ENCODE measurements around the gene HTRA1. TPM values are rescaled to one million over a fixed set of nuclear protein-coding genes. Genes with fewer than 3 reads are reported as not detected.

The HTRA1 gene
- total and polyA plus RNA-seq, 9 donors: 54.2 to 325 (median 116) TPM

DNA sequence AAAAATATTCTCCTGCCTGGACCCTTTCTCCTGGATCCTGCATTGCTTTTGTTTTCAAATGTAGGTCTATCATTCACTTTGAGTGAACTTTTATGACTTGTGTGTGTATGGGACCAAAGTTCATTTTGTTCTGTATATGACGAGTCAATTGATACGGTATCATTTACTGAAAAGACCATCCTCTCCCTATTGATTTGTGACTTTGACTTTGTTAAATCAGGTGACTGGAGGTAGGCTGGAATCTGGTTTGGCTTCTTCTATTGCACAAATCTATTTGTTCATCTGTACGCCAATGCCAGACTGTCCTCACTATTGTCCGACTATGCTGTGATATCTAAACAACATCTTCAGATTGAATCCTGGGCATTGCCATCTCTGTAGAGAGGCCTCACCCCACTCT, 12.2 kb upstream of the HTRA1 start:
- H3K27ac ChIP-seq (ENCODE audit: low read length): no peak overlapping the region
- no peak for DNase-seq
- no peak overlapping the region for H3K4me3 ChIP-seq (ENCODE audit: low read length)
- H3K36me3 ChIP-seq (ENCODE audit: control insufficient read depth, insufficient read depth, low read length): no peaks in the 10 kb centered on the region
- peaks cover 3% of the 10 kb centered on the region for H3K27me3 ChIP-seq (ENCODE audit: control insufficient read depth, insufficient read depth, low read length)
- peaks cover 9% of the 10 kb centered on the region for H3K4me1 ChIP-seq (ENCODE audit: control insufficient read depth, insufficient read depth, low read length)
- H3K9me3 ChIP-seq (replicated peaks; ENCODE audit: control insufficient read depth, low read depth, low read length): no peaks in the 10 kb centered on the region
- WGBS (ENCODE audit: insufficient coverage): 100% methylated on average over 1 of the region's 4 CpGs

DNA sequence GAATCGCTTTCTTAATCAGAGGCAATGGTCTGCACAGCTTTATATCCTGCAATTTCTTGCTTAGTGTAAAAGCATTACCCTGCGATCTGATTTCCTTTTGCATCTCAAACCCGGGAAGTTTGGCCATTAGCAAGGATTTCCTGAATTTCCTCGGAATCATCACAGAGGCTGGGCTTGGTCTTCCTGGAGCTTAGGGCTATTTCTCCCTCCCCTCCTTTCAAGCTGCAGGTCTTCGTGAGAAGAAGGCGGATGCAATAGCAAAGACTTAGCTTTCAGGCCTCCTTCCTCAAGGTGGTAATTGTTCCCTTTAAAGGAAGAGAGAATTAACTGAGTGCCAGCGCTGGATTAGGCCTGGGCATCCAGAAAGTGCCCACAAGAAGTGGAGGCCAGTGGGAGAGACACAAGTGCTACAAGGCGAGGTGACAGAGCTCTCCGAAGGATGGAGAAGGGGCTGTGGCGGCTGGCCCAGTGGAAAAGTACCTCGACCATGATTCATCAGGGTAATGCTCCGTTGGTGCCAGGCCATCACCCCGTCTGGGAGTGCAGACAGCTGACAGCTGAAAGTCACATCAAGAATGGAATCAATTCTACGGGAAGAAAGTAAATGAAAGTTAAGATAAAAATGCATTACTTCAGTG, 10.9 kb upstream of the HTRA1 start:
- no peaks in the 10 kb centered on the region for H3K36me3 ChIP-seq (ENCODE audit: control insufficient read depth, insufficient read depth, low read length)
- WGBS (ENCODE audit: insufficient coverage): 58% methylated on average over 10 of the region's 14 CpGs
- H3K9me3 ChIP-seq (replicated peaks; ENCODE audit: control insufficient read depth, low read depth, low read length): no peaks in the 10 kb centered on the region
- peaks cover 5% of the 10 kb centered on the region for H3K27me3 ChIP-seq (ENCODE audit: control insufficient read depth, insufficient read depth, low read length)
- H3K4me1 ChIP-seq (ENCODE audit: control insufficient read depth, insufficient read depth, low read length): peaks cover 9% of the 10 kb centered on the region
- peak overlapping the region; percentile 76 for H3K27ac ChIP-seq (ENCODE audit: low read length)
- no peak overlapping the region for H3K4me3 ChIP-seq (ENCODE audit: low read length)
- DNase-seq: peak; percentile 59

DNA sequence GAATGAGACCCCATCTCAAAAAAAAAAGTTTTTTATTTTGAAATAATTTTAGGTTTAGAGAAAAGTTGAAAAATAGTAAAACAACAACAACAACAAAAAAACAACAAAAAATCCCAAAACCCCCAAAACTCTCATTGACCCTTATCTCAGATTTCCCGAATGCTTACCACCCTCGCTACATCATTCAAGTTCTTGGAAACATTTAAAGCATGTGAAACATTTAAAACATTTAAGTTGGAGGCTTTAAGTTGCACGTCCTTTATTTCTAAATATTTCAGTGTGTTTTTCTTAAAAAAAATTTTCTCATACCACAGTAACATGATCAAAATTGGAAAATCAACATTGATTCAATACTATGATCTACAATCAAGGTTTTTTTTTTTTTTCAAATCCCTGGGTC, 7.3 kb upstream of the HTRA1 start:
- H3K36me3 ChIP-seq (ENCODE audit: control insufficient read depth, insufficient read depth, low read length): no peaks in the 10 kb centered on the region
- no peak for DNase-seq
- no peak overlapping the region for H3K4me3 ChIP-seq (ENCODE audit: low read length)
- peaks cover 12% of the 10 kb centered on the region for H3K4me1 ChIP-seq (ENCODE audit: control insufficient read depth, insufficient read depth, low read length)
- no peaks in the 10 kb centered on the region for H3K9me3 ChIP-seq (replicated peaks; ENCODE audit: control insufficient read depth, low read depth, low read length)
- no peak overlapping the region for H3K27ac ChIP-seq (ENCODE audit: low read length)
- H3K27me3 ChIP-seq (ENCODE audit: control insufficient read depth, insufficient read depth, low read length): peaks cover 15% of the 10 kb centered on the region
- WGBS (ENCODE audit: insufficient coverage): no CpG with 5 or more reads among the region's 3 CpGs

DNA sequence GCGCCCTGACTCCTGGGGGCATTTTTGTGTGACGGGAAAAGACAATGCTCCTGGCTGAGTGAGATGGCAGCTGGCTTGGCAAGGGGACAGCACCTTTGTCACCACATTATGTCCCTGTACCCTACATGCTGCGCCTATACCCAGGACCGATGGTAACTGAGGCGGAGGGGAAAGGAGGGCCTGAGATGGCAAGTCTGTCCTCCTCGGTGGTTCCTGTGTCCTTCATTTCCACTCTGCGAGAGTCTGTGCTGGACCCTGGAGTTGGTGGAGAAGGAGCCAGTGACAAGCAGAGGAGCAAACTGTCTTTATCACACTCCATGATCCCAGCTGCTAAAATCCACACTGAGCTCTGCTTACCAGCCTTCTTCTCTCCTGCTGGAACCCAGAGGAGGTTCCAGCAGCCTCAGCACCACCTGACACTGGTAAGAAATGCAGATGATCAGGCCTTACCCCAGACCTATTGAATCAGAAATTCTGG, 6.7 kb upstream of the HTRA1 start, which contains the start of gene ARMS2:
TSS of gene ARMS2 (plus strand) at position 51 of the 478 bp plus-strand sequence. CDS start at position 126, 75 bp downstream.
- Histone ChIP-seq H3K36me3 (ENCODE audit: control insufficient read depth, insufficient read depth, low read length) (no peaks in the 10 kb centered on the region), H3K27ac (ENCODE audit: low read length) (no peak within 1 kb of the TSS), H3K9me3 (replicated peaks; ENCODE audit: control insufficient read depth, low read depth, low read length) (no peaks in the 10 kb centered on the region), H3K4me3 (ENCODE audit: low read length) (no peak within 1 kb of the TSS), H3K4me1 (ENCODE audit: control insufficient read depth, insufficient read depth, low read length) (peaks cover 12% of the 10 kb centered on the region), H3K27me3 (ENCODE audit: control insufficient read depth, insufficient read depth, low read length) (peaks cover 19% of the 10 kb centered on the region)
- DNase-seq: no peak
- WGBS (ENCODE audit: insufficient coverage): no CpG with 5 or more reads among the region's 7 CpGs

DNA sequence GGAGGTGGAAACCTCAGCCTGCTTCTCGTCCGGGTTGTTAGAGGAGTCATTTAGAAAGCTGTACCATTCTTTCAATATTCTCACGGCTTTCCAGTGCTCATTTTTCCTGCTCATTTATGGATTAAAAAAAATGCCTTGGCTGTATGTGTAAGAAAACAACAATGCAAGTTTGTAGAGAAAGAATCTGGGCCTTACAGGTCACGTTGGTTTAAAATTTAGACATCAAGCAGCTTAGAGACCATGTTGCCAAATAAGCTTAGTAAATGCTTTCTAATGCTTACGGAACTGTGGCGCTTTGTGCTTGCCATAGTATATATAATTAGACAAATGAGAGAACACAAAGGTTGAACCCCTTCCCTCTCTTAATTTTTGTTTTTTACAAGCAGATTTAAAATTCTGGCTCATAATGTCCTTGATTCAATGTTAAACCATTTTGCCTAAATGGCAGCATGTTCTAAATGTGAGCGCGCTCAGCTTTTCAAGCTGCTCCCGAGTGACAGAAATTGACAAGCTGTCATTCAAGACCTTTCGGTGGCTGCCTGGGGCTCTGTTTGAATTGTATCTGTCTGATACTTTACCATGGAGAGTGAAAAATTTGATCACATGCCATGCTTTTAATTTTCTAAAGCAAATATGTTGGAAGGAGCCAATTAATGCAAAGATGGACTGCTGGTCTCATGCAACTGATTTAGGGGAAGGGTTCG, 5.8 kb upstream of the HTRA1 start:
- DNase-seq: no peak
- 79% methylated on average over 4 of the region's 11 CpGs for WGBS (ENCODE audit: insufficient coverage)
- peaks cover 26% of the 10 kb centered on the region for H3K27me3 ChIP-seq (ENCODE audit: control insufficient read depth, insufficient read depth, low read length)
- H3K27ac ChIP-seq (ENCODE audit: low read length): no peak overlapping the region
- H3K36me3 ChIP-seq (ENCODE audit: control insufficient read depth, insufficient read depth, low read length): no peaks in the 10 kb centered on the region
- H3K4me1 ChIP-seq (ENCODE audit: control insufficient read depth, insufficient read depth, low read length): peaks cover 12% of the 10 kb centered on the region
- H3K4me3 ChIP-seq (ENCODE audit: low read length): no peak overlapping the region
- no peaks in the 10 kb centered on the region for H3K9me3 ChIP-seq (replicated peaks; ENCODE audit: control insufficient read depth, low read depth, low read length)

DNA sequence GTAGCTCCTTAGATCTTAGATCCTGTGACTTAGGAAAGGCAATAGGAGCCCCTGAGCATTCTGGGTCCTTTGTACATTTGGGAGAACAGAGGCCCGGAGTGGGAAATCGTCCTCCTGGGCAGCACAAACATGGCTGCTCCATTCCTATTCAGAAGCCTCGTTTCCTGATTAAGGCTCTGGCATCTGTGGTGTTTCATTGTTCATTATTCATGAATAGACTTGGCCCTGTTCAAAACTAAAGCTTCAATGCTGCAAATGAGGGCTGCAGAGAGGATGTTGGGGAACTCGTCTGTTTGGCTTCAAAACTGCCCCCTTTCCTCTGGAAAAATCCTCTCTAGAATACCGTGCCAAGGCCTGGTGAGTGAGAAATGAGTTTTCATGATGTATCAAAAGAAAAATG, 3.4 kb upstream of the HTRA1 start:
- Histone ChIP-seq H3K27ac (ENCODE audit: low read length) (peak overlapping the region; percentile 72), H3K4me3 (ENCODE audit: low read length) (no peak overlapping the region), H3K27me3 (ENCODE audit: control insufficient read depth, insufficient read depth, low read length) (peaks cover 33% of the 10 kb centered on the region), H3K4me1 (ENCODE audit: control insufficient read depth, insufficient read depth, low read length) (peaks cover 15% of the 10 kb centered on the region), H3K36me3 (ENCODE audit: control insufficient read depth, insufficient read depth, low read length) (no peaks in the 10 kb centered on the region), H3K9me3 (replicated peaks; ENCODE audit: control insufficient read depth, low read depth, low read length) (no peaks in the 10 kb centered on the region)
- DNase-seq: peak; percentile 70
- WGBS (ENCODE audit: insufficient coverage): no CpG with 5 or more reads among the region's 5 CpGs

- DNase-seq: no peak
- Histone ChIP-seq H3K27ac (ENCODE audit: low read length) (peak overlapping the region; percentile 24), H3K36me3 (ENCODE audit: control insufficient read depth, insufficient read depth, low read length) (no peaks in the 10 kb centered on the region), H3K9me3 (replicated peaks; ENCODE audit: control insufficient read depth, low read depth, low read length) (no peaks in the 10 kb centered on the region), H3K27me3 (ENCODE audit: control insufficient read depth, insufficient read depth, low read length) (peaks cover 41% of the 10 kb centered on the region), H3K4me3 (ENCODE audit: low read length) (no peak overlapping the region), H3K4me1 (ENCODE audit: control insufficient read depth, insufficient read depth, low read length) (peaks cover 23% of the 10 kb centered on the region)
- WGBS (ENCODE audit: insufficient coverage): 73% methylated on average over 6 of the region's 6 CpGs
Observed at GRCh38 chr10:122458693-122459092, 2.7 kb upstream of the HTRA1 start.

GRCh38 chr10:122459561-122460273, 1.6 kb upstream of the HTRA1 start:
- Histone ChIP-seq H3K27me3 (ENCODE audit: control insufficient read depth, insufficient read depth, low read length) (peaks cover 51% of the 10 kb centered on the region), H3K9me3 (replicated peaks; ENCODE audit: control insufficient read depth, low read depth, low read length) (no peaks in the 10 kb centered on the region), H3K4me1 (ENCODE audit: control insufficient read depth, insufficient read depth, low read length) (peaks cover 32% of the 10 kb centered on the region), H3K4me3 (ENCODE audit: low read length) (no peak overlapping the region), H3K27ac (ENCODE audit: low read length) (no peak overlapping the region), H3K36me3 (ENCODE audit: control insufficient read depth, insufficient read depth, low read length) (no peaks in the 10 kb centered on the region)
- no peak for DNase-seq
- 54% methylated on average over 4 of the region's 14 CpGs for WGBS (ENCODE audit: insufficient coverage)

- H3K4me3 ChIP-seq (ENCODE audit: low read length): peak overlapping the region; percentile 50
Observed at GRCh38 chr10:122460891-122461293, 461 bp upstream of the HTRA1 start.

More at GRCh38 chr10:122460891-122461293, 461 bp upstream of the HTRA1 start:
- DNase-seq: no peak
- no peak overlapping the region for H3K27ac ChIP-seq (ENCODE audit: low read length)
- H3K27me3 ChIP-seq (ENCODE audit: control insufficient read depth, insufficient read depth, low read length): peaks cover 57% of the 10 kb centered on the region
- peaks cover 34% of the 10 kb centered on the region for H3K4me1 ChIP-seq (ENCODE audit: control insufficient read depth, insufficient read depth, low read length)
- no peaks in the 10 kb centered on the region for H3K9me3 ChIP-seq (replicated peaks; ENCODE audit: control insufficient read depth, low read depth, low read length)
- WGBS (ENCODE audit: insufficient coverage): under 1% methylated on average over 40 of the region's 40 CpGs
- H3K36me3 ChIP-seq (ENCODE audit: control insufficient read depth, insufficient read depth, low read length): no peaks in the 10 kb centered on the region
